Measurements from ENCODE around the gene ALDH18A1.

GRCh38 chr10:95655571-95656290 lies 780 bp downstream of the ALDH18A1 start:
- TF ChIP-seq CTCF (IDR thresholded peaks at IDR 0.05) (no peak), POLR2A (IDR thresholded peaks at IDR 0.05) (no peak)
